Panc1 (cell line): ENCODE results near the gene ZNF431. TPM values are rescaled to one million over a fixed set of nuclear protein-coding genes. Genes with fewer than 3 reads are reported as not detected.

Experiments
- ATAC-seq: fragments of 200-7000 bp; cut with Tn5 transposase; 2 replicates; pipeline ENCODE4 v1.9.1; 2020; ENCODE audit warnings: mild to moderate bottlenecking, moderate library complexity
- BruUV-seq: library from RNA; stranded (reverse); fragments of 400-500 nt; replicated peaks from 2 replicates; lab custom pipeline; 2021; lab: Mats Ljungman, UMichigan
- CTCF ChIA-PET: fragments of 300-600 bp; sonication (Branson Sonifier 250); formaldehyde crosslinking; loops from one replicate; lab custom pipeline; 2022; ENCODE audit warnings: antibody characterized with exemption; lab: Charles Lee
- POLR2A ChIA-PET: fragments of 300-600 bp; sonication (Branson Sonifier 250); formaldehyde crosslinking; loops from one replicate; lab custom pipeline; 2022; ENCODE audit warnings: antibody characterized with exemption; lab: Charles Lee
- DNase-seq: peaks from one replicate; pipeline ENCODE4 v3.0.0-alpha.2; 2010; ENCODE audit warnings: low read depth, low spot score
- H3K27ac ChIP-seq: 2 replicates; pipeline ENCODE4 v1.5.1; 2011; ENCODE audit warnings: mild to moderate bottlenecking, low read length, inconsistent platforms
- H3K27me3 ChIP-seq: fragments of 200-500 bp; sonication (Bioruptor generic); 2 replicates; pipeline ENCODE4 v1.6.0; 2014; ENCODE audit warnings: low read length, inconsistent platforms; ENCODE audit not compliant: control insufficient read depth, insufficient read depth
- H3K36me3 ChIP-seq: fragments of 200-500 bp; sonication (Bioruptor generic); 2 replicates; pipeline ENCODE4 v1.5.1; 2014; ENCODE audit warnings: inconsistent platforms, mild to moderate bottlenecking, low read length, moderate library complexity; ENCODE audit not compliant: control insufficient read depth, insufficient read depth
- H3K4me1 ChIP-seq: 2 replicates; pipeline ENCODE4 v1.5.1; 2011; ENCODE audit warnings: inconsistent platforms, mild to moderate bottlenecking, low read length, moderate library complexity; ENCODE audit not compliant: control insufficient read depth, insufficient read depth
- H3K4me3 ChIP-seq, 2 experiments: 2 replicates each; pipeline ENCODE4 v1.5.1; 2011 to 2012; ENCODE audit warnings: low read depth in 2 of 2, low read length in 2 of 2, mild to moderate bottlenecking in 2 of 2, inconsistent platforms in 1 of 2, moderate library complexity in 1 of 2
- H3K9me3 ChIP-seq: fragments of 200-500 bp; sonication (Bioruptor generic); 2 replicates; pipeline ENCODE4 v1.5.1; 2014; ENCODE audit warnings: low read depth, mild to moderate bottlenecking, inconsistent platforms, low read length, moderate library complexity; ENCODE audit not compliant: control insufficient read depth, insufficient read depth
- CTCF ChIP-seq: fragments of 450-650 bp; IDR thresholded peaks from 2 replicates; pipeline ENCODE4 v1.5.1; 2017; ENCODE audit warnings: mild to moderate bottlenecking
- POLR2AphosphoS5 ChIP-seq: IDR thresholded peaks from 2 replicates; pipeline ENCODE4 v1.6.1; 2012; ENCODE audit warnings: mild to moderate bottlenecking, low read depth, low read length, moderate library complexity
- REST ChIP-seq, 2 experiments: IDR thresholded peaks; 2 replicates each; pipeline ENCODE4 v1.6.1; 2011 to 2012; ENCODE audit warnings: low read depth in 2 of 2, control low read depth in 1 of 2, low read length in 1 of 2, mild to moderate bottlenecking in 1 of 2, moderate library complexity in 1 of 2; ENCODE audit not compliant: insufficient read depth in 1 of 2
- SIN3A ChIP-seq: IDR thresholded peaks from 2 replicates; pipeline ENCODE4 v1.6.1; 2012; ENCODE audit warnings: low read depth, mild to moderate bottlenecking, low read length, moderate library complexity, borderline replicate concordance; ENCODE audit not compliant: insufficient read depth
- TCF7L2 ChIP-seq: IDR thresholded peaks from 2 replicates; pipeline ENCODE4 v1.6.1; 2011; ENCODE audit warnings: mild to moderate bottlenecking, low read depth, low read length, inconsistent platforms
- in situ Hi-C: cut with HindIII; loops from 2 replicates; pipeline ENCODE4 v1.10.0; 2016; ENCODE audit warnings: low sequenced_read_pairs, low pct_unique_long_range_greater_than_20kb
- intact Hi-C: fragments of 100-400 bp; cut with micrococcal nuclease; formaldehyde crosslinking; loops from one replicate; pipeline ENCODE4 v1.10.0; 2022; ENCODE audit not compliant: unreplicated experiment
- total RNA-seq: library from RNA; stranded (reverse); gene quantifications from one replicate; pipeline ENCODE4 v1.2.1, GENCODE V29; 2021; ENCODE audit not compliant: unreplicated experiment

ZNF431 gene
- total RNA-seq, 1 experiment from 2014 or later, result 10.8 TPM

GRCh38 chr19:21101521-21102242 is 40.2 kb upstream of the ZNF431 start:
- H3K27me3 ChIP-seq, result no peaks in the 10 kb centered on the region
- no peak for TF ChIP-seq CTCF
- TF ChIP-seq SIN3A, result no peak
- no peak for TF ChIP-seq POLR2AphosphoS5
- TF ChIP-seq REST (IDR thresholded peaks at IDR 0.05; ENCODE audit: insufficient read depth in 1 of 2, low read depth in 2 of 2, low read length in 1 of 2), result no peak
- no peak for TF ChIP-seq TCF7L2
- no peak overlapping the region for H3K27ac ChIP-seq
- H3K36me3 ChIP-seq, result no peaks in the 10 kb centered on the region
- in situ Hi-C loops (no loop called here), intact Hi-C loops (no loop called here)
- no peak overlapping the region for H3K4me3 ChIP-seq
- H3K4me1 ChIP-seq, result no peaks in the 10 kb centered on the region
- DNase-seq, result no peak
- BruUV-seq, result no TSS peak
- H3K9me3 ChIP-seq, result no peaks in the 10 kb centered on the region
- CTCF ChIA-PET, result no interaction called here
- POLR2A ChIA-PET, result no interaction called here
- no peak for ATAC-seq

- Histone ChIP-seq H3K36me3 (no peaks in the 10 kb centered on the region), H3K4me3 (no peak overlapping the region), H3K27ac (no peak overlapping the region), H3K9me3 (no peaks in the 10 kb centered on the region), H3K27me3 (no peaks in the 10 kb centered on the region), H3K4me1 (no peaks in the 10 kb centered on the region)
- ATAC-seq, result no peak
- DNase-seq, result no peak
- ChIA-PET CTCF (no interaction called here), POLR2A (no interaction called here)
- no peak for TF ChIP-seq SIN3A
- TF ChIP-seq REST (IDR thresholded peaks at IDR 0.05; ENCODE audit: insufficient read depth in 1 of 2, low read depth in 2 of 2, low read length in 1 of 2), result no peak
- TF ChIP-seq POLR2AphosphoS5, result no peak
- no peak for TF ChIP-seq TCF7L2
- TF ChIP-seq CTCF, result no peak
- no TSS peak for BruUV-seq
- in situ Hi-C loops, result no loop called here
- intact Hi-C loops, result no loop called here
These were observed 32.7 kb upstream of the ZNF431 start for GRCh38 chr19:21109116-21109515.
